SH-SY5Y (cell line): ENCODE results near the gene WDFY3.

Experiments used
- GATA2 ChIP-seq: IDR thresholded peaks from 2 replicates; pipeline ENCODE4 v1.6.1; 2011; ENCODE audit warnings: mild to moderate bottlenecking, low read depth, low read length
- GATA3 ChIP-seq: IDR thresholded peaks from 2 replicates; pipeline ENCODE4 v1.6.1; 2011; ENCODE audit warnings: low read depth, mild to moderate bottlenecking, low read length, moderate library complexity

DNA sequence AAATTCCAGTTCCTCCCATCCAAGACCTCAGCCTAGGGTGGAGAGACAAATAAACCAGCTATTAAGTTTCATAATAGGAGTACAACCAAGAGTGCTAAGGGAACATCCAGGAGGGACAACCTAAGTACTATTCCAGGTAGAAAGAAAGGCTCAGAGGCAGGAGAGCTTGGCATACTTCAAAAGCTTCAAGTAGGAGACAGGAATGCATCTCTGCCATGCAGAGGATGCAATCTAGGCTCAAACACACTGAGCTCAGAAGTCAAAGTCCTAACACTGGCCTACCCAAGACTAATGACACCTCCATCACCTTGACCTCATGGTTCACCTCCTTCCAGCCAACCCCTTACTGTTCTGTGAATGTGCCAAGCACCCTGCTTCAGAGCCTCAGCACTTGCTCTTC lies 8.1 kb downstream of the WDFY3 start:
- TF ChIP-seq GATA2 (no peak), GATA3 (no peak)
